ENCODE data around the gene GPR15. TPM values are rescaled to one million over a fixed set of nuclear protein-coding genes. Genes with fewer than 3 reads are reported as not detected.

Gene GPR15
- total and polyA plus RNA-seq, 2 experiments from 2014 or later, result not detected

DNA sequence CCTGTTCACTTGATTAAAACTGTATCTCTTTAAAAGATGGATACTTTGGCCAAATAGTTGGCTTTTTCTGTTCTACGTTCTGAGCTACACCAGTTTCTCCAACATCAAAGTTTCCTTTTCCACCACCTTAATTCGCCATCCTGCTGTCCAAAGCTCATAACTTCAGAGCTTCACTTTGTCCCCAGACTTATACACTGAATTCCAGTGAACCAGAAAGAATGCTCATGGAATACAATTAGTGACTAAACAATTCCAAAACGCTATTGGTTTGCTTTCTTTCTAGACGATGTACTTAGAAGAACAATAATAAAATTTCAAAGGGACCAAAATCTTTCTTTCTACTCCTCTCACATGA lies 23.2 kb downstream of the GPR15 start:
- Histone ChIP-seq H2AFZ (no peak overlapping the region), H4K20me1 (replicated peaks; ENCODE audit: insufficient read depth) (no peaks in the 10 kb centered on the region), H3K4me1 (ENCODE audit: insufficient read depth) (no peaks in the 10 kb centered on the region), H3F3A (replicated peaks; ENCODE audit: low read depth) (no peaks in the 10 kb centered on the region), H3K36me3 (ENCODE audit: insufficient read depth) (no peaks in the 10 kb centered on the region), H3K4me3 (no peak overlapping the region), H3K27me3 (ENCODE audit: insufficient read depth) (no peaks in the 10 kb centered on the region), H3K27ac (ENCODE audit: low read depth) (no peak overlapping the region), H3K79me2 (replicated peaks; ENCODE audit: insufficient read depth) (no peaks in the 10 kb centered on the region), H3K9me2 (ENCODE audit: insufficient read depth) (no peaks in the 10 kb centered on the region), H3K4me2 (no peak overlapping the region)
- peaks cover 2% of the 10 kb centered on the region for H3K27me3 Mint-ChIP-seq (ENCODE audit: insufficient read depth, low read depth, poor library complexity)
- TF ChIP-seq JUNB (IDR thresholded peaks at IDR 0.05; ENCODE audit: unreplicated experiment) (no peak), EZH2phosphoT487 (IDR thresholded peaks at IDR 0.05; ENCODE audit: unreplicated experiment) (no peak), CREB1 (CRISPR knock-in tag; IDR thresholded peaks at IDR 0.05; ENCODE audit: low read depth) (no peak), ZNF114 (CRISPR knock-in tag; IDR thresholded peaks at IDR 0.05) (no peak), ZNF331 (CRISPR knock-in tag; IDR thresholded peaks at IDR 0.05; ENCODE audit: low read depth) (no peak), EZH2 (IDR thresholded peaks at IDR 0.05; ENCODE audit: low read depth, unreplicated experiment) (no peak), STAT1 (IDR thresholded peaks at IDR 0.05; ENCODE audit: unreplicated experiment) (no peak), NANOG (IDR thresholded peaks at IDR 0.05; ENCODE audit: borderline replicate concordance) (no peak), POLR2AphosphoS5 (IDR thresholded peaks at IDR 0.05; ENCODE audit: low read depth) (no peak)
- TF ChIP-seq, protein P1, sequence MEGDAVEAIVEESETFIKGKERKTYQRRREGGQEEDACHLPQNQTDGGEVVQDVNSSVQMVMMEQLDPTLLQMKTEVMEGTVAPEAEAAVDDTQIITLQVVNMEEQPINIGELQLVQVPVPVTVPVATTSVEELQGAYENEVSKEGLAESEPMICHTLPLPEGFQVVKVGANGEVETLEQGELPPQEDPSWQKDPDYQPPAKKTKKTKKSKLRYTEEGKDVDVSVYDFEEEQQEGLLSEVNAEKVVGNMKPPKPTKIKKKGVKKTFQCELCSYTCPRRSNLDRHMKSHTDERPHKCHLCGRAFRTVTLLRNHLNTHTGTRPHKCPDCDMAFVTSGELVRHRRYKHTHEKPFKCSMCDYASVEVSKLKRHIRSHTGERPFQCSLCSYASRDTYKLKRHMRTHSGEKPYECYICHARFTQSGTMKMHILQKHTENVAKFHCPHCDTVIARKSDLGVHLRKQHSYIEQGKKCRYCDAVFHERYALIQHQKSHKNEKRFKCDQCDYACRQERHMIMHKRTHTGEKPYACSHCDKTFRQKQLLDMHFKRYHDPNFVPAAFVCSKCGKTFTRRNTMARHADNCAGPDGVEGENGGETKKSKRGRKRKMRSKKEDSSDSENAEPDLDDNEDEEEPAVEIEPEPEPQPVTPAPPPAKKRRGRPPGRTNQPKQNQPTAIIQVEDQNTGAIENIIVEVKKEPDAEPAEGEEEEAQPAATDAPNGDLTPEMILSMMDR (conservative IDR thresholded peaks at IDR 0.05; ENCODE audit: low read depth in 2 of 2), result no peak
- TF ChIP-seq, protein P2, sequence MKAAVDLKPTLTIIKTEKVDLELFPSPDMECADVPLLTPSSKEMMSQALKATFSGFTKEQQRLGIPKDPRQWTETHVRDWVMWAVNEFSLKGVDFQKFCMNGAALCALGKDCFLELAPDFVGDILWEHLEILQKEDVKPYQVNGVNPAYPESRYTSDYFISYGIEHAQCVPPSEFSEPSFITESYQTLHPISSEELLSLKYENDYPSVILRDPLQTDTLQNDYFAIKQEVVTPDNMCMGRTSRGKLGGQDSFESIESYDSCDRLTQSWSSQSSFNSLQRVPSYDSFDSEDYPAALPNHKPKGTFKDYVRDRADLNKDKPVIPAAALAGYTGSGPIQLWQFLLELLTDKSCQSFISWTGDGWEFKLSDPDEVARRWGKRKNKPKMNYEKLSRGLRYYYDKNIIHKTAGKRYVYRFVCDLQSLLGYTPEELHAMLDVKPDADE (IDR thresholded peaks at IDR 0.05), result no peak
- TF ChIP-seq, protein P3, sequence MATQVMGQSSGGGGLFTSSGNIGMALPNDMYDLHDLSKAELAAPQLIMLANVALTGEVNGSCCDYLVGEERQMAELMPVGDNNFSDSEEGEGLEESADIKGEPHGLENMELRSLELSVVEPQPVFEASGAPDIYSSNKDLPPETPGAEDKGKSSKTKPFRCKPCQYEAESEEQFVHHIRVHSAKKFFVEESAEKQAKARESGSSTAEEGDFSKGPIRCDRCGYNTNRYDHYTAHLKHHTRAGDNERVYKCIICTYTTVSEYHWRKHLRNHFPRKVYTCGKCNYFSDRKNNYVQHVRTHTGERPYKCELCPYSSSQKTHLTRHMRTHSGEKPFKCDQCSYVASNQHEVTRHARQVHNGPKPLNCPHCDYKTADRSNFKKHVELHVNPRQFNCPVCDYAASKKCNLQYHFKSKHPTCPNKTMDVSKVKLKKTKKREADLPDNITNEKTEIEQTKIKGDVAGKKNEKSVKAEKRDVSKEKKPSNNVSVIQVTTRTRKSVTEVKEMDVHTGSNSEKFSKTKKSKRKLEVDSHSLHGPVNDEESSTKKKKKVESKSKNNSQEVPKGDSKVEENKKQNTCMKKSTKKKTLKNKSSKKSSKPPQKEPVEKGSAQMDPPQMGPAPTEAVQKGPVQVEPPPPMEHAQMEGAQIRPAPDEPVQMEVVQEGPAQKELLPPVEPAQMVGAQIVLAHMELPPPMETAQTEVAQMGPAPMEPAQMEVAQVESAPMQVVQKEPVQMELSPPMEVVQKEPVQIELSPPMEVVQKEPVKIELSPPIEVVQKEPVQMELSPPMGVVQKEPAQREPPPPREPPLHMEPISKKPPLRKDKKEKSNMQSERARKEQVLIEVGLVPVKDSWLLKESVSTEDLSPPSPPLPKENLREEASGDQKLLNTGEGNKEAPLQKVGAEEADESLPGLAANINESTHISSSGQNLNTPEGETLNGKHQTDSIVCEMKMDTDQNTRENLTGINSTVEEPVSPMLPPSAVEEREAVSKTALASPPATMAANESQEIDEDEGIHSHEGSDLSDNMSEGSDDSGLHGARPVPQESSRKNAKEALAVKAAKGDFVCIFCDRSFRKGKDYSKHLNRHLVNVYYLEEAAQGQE (IDR thresholded peaks at IDR 0.05; ENCODE audit: unreplicated experiment), result no peak
- TF ChIP-seq, protein P4, sequence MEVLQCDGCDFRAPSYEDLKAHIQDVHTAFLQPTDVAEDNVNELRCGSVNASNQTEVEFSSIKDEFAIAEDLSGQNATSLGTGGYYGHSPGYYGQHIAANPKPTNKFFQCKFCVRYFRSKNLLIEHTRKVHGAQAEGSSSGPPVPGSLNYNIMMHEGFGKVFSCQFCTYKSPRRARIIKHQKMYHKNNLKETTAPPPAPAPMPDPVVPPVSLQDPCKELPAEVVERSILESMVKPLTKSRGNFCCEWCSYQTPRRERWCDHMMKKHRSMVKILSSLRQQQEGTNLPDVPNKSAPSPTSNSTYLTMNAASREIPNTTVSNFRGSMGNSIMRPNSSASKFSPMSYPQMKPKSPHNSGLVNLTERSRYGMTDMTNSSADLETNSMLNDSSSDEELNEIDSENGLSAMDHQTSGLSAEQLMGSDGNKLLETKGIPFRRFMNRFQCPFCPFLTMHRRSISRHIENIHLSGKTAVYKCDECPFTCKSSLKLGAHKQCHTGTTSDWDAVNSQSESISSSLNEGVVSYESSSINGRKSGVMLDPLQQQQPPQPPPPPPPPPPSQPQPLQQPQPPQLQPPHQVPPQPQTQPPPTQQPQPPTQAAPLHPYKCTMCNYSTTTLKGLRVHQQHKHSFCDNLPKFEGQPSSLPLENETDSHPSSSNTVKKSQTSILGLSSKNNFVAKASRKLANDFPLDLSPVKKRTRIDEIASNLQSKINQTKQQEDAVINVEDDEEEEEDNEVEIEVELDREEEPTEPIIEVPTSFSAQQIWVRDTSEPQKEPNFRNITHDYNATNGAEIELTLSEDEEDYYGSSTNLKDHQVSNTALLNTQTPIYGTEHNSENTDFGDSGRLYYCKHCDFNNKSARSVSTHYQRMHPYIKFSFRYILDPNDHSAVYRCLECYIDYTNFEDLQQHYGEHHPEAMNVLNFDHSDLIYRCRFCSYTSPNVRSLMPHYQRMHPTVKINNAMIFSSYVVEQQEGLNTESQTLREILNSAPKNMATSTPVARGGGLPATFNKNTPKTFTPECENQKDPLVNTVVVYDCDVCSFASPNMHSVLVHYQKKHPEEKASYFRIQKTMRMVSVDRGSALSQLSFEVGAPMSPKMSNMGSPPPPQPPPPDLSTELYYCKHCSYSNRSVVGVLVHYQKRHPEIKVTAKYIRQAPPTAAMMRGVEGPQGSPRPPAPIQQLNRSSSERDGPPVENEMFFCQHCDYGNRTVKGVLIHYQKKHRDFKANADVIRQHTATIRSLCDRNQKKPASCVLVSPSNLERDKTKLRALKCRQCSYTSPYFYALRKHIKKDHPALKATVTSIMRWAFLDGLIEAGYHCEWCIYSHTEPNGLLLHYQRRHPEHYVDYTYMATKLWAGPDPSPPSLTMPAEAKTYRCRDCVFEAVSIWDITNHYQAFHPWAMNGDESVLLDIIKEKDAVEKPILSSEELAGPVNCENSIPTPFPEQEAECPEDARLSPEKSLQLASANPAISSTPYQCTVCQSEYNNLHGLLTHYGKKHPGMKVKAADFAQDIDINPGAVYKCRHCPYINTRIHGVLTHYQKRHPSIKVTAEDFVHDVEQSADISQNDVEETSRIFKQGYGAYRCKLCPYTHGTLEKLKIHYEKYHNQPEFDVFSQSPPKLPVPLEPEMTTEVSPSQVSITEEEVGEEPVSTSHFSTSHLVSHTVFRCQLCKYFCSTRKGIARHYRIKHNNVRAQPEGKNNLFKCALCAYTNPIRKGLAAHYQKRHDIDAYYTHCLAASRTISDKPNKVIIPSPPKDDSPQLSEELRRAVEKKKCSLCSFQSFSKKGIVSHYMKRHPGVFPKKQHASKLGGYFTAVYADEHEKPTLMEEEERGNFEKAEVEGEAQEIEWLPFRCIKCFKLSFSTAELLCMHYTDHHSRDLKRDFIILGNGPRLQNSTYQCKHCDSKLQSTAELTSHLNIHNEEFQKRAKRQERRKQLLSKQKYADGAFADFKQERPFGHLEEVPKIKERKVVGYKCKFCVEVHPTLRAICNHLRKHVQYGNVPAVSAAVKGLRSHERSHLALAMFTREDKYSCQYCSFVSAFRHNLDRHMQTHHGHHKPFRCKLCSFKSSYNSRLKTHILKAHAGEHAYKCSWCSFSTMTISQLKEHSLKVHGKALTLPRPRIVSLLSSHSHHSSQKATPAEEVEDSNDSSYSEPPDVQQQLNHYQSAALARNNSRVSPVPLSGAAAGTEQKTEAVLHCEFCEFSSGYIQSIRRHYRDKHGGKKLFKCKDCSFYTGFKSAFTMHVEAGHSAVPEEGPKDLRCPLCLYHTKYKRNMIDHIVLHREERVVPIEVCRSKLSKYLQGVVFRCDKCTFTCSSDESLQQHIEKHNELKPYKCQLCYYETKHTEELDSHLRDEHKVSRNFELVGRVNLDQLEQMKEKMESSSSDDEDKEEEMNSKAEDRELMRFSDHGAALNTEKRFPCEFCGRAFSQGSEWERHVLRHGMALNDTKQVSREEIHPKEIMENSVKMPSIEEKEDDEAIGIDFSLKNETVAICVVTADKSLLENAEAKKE (CRISPR knock-in tag; IDR thresholded peaks at IDR 0.05), result no peak
- H3K4me1 Mint-ChIP-seq, result no peaks in the 10 kb centered on the region
- no peak overlapping the region for H3K4me3 Mint-ChIP-seq
- H3K36me3 Mint-ChIP-seq (ENCODE audit: low read depth), result no peaks in the 10 kb centered on the region
- no peak overlapping the region for H3K27ac Mint-ChIP-seq
- ATAC-seq (no peak), DNase-seq (ENCODE audit: low spot score) (no peak)
- no peaks in the 10 kb centered on the region for H3K9me3 Mint-ChIP-seq
